ENCODE results near the gene DUXB.

GRCh38 chr16:75660726-75661302 is 40.4 kb downstream of the DUXB start:
- TF ChIP-seq, protein P1, sequence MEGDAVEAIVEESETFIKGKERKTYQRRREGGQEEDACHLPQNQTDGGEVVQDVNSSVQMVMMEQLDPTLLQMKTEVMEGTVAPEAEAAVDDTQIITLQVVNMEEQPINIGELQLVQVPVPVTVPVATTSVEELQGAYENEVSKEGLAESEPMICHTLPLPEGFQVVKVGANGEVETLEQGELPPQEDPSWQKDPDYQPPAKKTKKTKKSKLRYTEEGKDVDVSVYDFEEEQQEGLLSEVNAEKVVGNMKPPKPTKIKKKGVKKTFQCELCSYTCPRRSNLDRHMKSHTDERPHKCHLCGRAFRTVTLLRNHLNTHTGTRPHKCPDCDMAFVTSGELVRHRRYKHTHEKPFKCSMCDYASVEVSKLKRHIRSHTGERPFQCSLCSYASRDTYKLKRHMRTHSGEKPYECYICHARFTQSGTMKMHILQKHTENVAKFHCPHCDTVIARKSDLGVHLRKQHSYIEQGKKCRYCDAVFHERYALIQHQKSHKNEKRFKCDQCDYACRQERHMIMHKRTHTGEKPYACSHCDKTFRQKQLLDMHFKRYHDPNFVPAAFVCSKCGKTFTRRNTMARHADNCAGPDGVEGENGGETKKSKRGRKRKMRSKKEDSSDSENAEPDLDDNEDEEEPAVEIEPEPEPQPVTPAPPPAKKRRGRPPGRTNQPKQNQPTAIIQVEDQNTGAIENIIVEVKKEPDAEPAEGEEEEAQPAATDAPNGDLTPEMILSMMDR (IDR thresholded peaks at IDR 0.05), result no peak
- TF ChIP-seq EZH2phosphoT487 (IDR thresholded peaks at IDR 0.05) (no peak), EZH2 (IDR thresholded peaks at IDR 0.05) (no peak)
